Immature natural killer cell (primary cell): Measurements from ENCODE around the gene DUSP14. TPM values are rescaled to one million over a fixed set of nuclear protein-coding genes. Genes with fewer than 3 reads are reported as not detected.

Source experiments
- DNase-seq, 3 donors: peaks; one replicate each; pipeline ENCODE4 v3.0.0; 2022; ENCODE audit warnings: mixed read lengths in 1 of 3
- H3K27ac Mint-ChIP-seq, 6 donors: one replicate each; pipeline ENCODE4 v1.8.0; 2020; ENCODE audit warnings: mixed read lengths in 6 of 6, mild to moderate bottlenecking in 5 of 6, inconsistent platforms in 4 of 6, moderate library complexity in 3 of 6
- H3K27me3 Mint-ChIP-seq, 3 donors: one replicate each; pipeline ENCODE4 v1.8.0; 2020 to 2021; ENCODE audit warnings: low read depth in 3 of 3, mild to moderate bottlenecking in 3 of 3, mixed read lengths in 3 of 3, moderate library complexity in 3 of 3, inconsistent platforms in 1 of 3
- H3K36me3 Mint-ChIP-seq, 3 donors: one replicate each; pipeline ENCODE4 v1.8.0; 2020; ENCODE audit warnings: mixed read lengths in 3 of 3, inconsistent platforms in 2 of 3, mild to moderate bottlenecking in 2 of 3
- H3K4me1 Mint-ChIP-seq, 2 donors: one replicate each; pipeline ENCODE4 v1.8.0; 2020; ENCODE audit warnings: inconsistent platforms in 2 of 2, mild to moderate bottlenecking in 2 of 2, mixed read lengths in 2 of 2, moderate library complexity in 1 of 2
- H3K4me3 Mint-ChIP-seq, 5 donors: one replicate each; pipeline ENCODE4 v1.8.0; 2020; ENCODE audit warnings: mild to moderate bottlenecking in 5 of 5, mixed read lengths in 5 of 5, inconsistent platforms in 3 of 5, moderate library complexity in 3 of 5
- H3K9me3 Mint-ChIP-seq, 6 donors: one replicate each; pipeline ENCODE4 v1.8.0; 2020; ENCODE audit warnings: mild to moderate bottlenecking in 6 of 6, mixed read lengths in 6 of 6, inconsistent platforms in 4 of 6, moderate library complexity in 3 of 6
- polyA plus RNA-seq, 3 donors: library from polyadenylated mRNA; unstranded; fragments of 300-500 nt; fragmentation: Illumina TruSeq; gene quantifications; one replicate each; pipeline ENCODE4 v1.2.3, GENCODE V29; 2021

Gene DUSP14
- polyA plus RNA-seq, 3 donors from 2014 or later: 18.1 to 25.9 (median 19.2) TPM

GRCh38 chr17:37475731-37476420, 13.8 kb upstream of the DUSP14 start:
- Mint-ChIP-seq H3K9me3 (no peaks in the 10 kb centered on the region), H3K4me3 (no peak overlapping the region), H3K27ac (no peak overlapping the region), H3K27me3 (no peaks in the 10 kb centered on the region), H3K36me3 (peaks cover 35 to 58% (median 39%) of the 10 kb centered on the region in 3 donors), H3K4me1 (no peaks in the 10 kb centered on the region)
- no peak for DNase-seq

GRCh38 chr17:37476431-37477120, 13.1 kb upstream of the DUSP14 start:
- no peaks in the 10 kb centered on the region for H3K4me1 Mint-ChIP-seq
- H3K27ac Mint-ChIP-seq: no peak overlapping the region
- no peaks in the 10 kb centered on the region for H3K27me3 Mint-ChIP-seq
- DNase-seq: no peak
- H3K9me3 Mint-ChIP-seq: no peaks in the 10 kb centered on the region
- H3K4me3 Mint-ChIP-seq: no peak overlapping the region
- peaks cover 30 to 53% (median 34%) of the 10 kb centered on the region in 3 donors for H3K36me3 Mint-ChIP-seq

GRCh38 chr17:37478187-37478586, 11.5 kb upstream of the DUSP14 start:
- Mint-ChIP-seq H3K27ac (no peak overlapping the region), H3K9me3 (no peaks in the 10 kb centered on the region), H3K27me3 (no peaks in the 10 kb centered on the region), H3K4me1 (no peaks in the 10 kb centered on the region), H3K4me3 (no peak overlapping the region), H3K36me3 (peaks cover 28 to 44% (median 31%) of the 10 kb centered on the region in 3 donors)
- no peak for DNase-seq

- H3K4me1 Mint-ChIP-seq: no peaks in the 10 kb centered on the region
- DNase-seq: no peak
- H3K9me3 Mint-ChIP-seq: no peaks in the 10 kb centered on the region
- peak overlapping the region in 2 of 6 donors; percentile 36 to 75 for H3K27ac Mint-ChIP-seq
- peaks cover 20 to 36% (median 23%) of the 10 kb centered on the region in 3 donors for H3K36me3 Mint-ChIP-seq
- H3K4me3 Mint-ChIP-seq: no peak overlapping the region
- no peaks in the 10 kb centered on the region for H3K27me3 Mint-ChIP-seq
Observed at GRCh38 chr17:37479025-37479424, 10.7 kb upstream of the DUSP14 start.

DNA sequence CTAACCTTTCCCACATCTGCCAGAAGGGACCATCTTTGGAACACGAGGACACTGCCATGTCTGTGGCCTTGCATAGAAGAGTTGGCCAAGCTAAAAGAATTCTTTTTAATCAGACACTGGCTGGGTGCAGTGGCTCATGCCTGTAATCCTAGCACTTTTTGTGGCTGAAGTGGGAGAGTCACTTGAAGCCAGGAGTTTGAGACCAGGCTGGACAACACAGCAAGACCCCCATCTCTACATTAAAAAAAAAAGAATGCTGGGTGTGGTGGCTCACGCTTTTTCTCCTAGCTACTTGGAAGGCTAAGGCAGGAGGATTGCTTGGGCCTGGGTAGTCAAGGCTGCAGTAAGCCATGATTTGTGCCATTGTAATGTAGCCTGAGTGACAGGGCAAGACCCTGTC, 9.3 kb upstream of the DUSP14 start:
- H3K9me3 Mint-ChIP-seq: no peaks in the 10 kb centered on the region
- H3K27me3 Mint-ChIP-seq: no peaks in the 10 kb centered on the region
- peaks cover 18 to 31% (median 20%) of the 10 kb centered on the region in 3 donors for H3K36me3 Mint-ChIP-seq
- no peak overlapping the region for H3K4me3 Mint-ChIP-seq
- no peaks in the 10 kb centered on the region for H3K4me1 Mint-ChIP-seq
- DNase-seq: no peak
- no peak overlapping the region for H3K27ac Mint-ChIP-seq

- H3K4me3 Mint-ChIP-seq: no peak overlapping the region
- no peak for DNase-seq
- H3K9me3 Mint-ChIP-seq: no peaks in the 10 kb centered on the region
- peak overlapping the region in 2 of 6 donors; percentile 31 to 64 for H3K27ac Mint-ChIP-seq
- H3K27me3 Mint-ChIP-seq: no peaks in the 10 kb centered on the region
- H3K36me3 Mint-ChIP-seq: peaks cover 13 to 25% (median 16%) of the 10 kb centered on the region in 3 donors
- no peaks in the 10 kb centered on the region for H3K4me1 Mint-ChIP-seq
Observed at GRCh38 chr17:37481001-37481665, 8.6 kb upstream of the DUSP14 start.

DNA sequence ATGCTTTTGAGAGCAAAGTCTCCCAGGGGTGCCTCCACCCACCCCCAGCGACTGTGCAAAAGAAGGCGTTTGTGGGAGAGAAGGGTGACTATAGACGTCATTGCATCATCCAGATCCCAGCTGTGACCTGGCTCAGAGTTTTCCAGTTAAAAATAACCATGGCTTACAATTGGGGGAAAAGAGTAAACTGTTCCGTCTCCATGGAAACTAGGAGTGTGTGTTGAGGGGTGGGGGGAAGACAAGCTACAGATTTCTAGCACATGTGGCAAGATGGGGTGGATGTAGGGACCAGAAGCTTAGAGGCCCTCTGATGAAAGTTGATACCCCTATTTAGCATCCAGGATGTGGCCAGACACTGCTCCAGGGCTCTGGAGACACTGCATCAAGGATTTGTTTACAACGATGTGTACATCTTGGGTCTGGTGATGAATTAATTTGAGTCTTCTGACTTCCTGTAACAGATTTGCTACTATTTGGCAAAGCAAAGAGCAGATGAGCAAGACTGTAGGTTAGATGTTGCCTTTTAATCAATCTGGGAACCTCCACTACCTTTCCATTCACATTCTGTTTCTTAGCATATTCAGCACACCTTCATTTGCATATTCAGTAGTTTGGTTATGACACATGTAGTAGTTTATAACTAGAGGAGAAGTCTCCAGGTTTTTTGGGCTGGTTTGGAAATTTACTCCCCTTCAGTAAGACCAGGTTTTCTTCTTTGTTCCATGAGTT, 6.2 kb upstream of the DUSP14 start:
- Mint-ChIP-seq H3K36me3 (peaks cover 4 to 11% (median 5%) of the 10 kb centered on the region in 3 donors), H3K4me1 (peaks cover 6% of the 10 kb centered on the region in 2 donors), H3K27me3 (no peaks in the 10 kb centered on the region), H3K9me3 (no peaks in the 10 kb centered on the region), H3K4me3 (no peak overlapping the region), H3K27ac (no peak overlapping the region)
- DNase-seq: no peak

DNA sequence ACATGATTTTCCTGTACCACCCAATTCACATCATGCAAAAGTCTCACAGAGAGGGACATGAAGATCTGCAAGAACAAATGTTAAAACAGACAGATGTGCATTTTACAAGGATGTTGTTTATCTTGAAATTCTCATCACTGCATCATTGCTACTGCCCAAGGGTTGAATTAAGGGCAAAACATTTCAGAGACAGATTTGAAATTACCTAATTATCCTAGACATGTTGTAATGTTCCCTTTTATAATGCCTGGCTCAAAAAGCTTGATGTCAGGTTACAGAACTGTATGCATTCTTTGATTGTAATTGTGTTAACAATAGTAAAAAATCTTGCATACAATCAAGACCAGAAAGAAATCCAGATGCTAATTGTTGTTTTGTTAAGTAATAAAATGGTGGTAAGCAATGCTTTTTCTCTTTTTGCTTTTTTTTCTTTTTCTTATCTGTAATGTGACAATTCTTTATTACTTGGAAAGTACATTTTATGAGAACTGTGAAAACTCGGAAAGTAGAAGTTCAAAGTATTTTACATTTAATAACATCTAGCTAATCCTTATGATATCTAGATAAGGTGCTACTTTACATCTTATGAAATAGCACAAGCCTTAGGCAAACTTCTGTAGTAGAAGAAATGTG, 3.6 kb upstream of the DUSP14 start:
- DNase-seq: no peak
- Mint-ChIP-seq H3K4me1 (peaks cover 21 to 24% of the 10 kb centered on the region in 2 donors), H3K27ac (no peak overlapping the region), H3K9me3 (peaks cover 0 to 3% (median 0%) of the 10 kb centered on the region in 6 donors), H3K4me3 (no peak overlapping the region), H3K27me3 (peaks cover 5 to 8% (median 6%) of the 10 kb centered on the region in 3 donors), H3K36me3 (no peaks in the 10 kb centered on the region)

DNA sequence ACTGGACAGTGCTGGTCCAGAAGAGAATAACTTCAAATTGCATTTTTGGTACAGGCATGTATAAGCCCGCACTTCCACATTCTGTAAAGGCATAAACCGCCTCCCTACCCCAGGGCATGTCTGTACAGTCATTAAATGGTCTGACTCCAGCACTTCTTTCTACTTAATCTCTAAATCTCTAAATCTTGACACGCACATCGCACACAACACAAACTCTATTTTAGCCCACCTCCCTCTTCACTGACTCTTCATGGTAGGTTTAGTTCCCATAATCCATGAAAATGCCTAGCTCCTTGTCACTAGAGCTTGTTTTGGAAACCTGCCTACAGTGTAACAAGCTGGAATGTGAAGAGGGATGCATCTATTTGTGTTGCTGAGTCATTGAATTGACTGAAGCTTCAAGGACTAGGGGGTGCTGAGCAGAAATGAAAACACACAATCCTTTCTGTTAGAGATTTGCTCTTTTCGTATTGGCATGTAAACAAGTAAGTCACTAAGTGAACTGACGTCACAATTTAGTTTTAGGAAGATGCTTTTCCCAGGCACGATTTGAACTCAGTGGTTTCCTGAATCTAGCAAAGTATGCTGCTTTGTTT, 1.6 kb upstream of the DUSP14 start:
- DNase-seq: no peak
- Mint-ChIP-seq H3K4me1 (peaks cover 28 to 29% of the 10 kb centered on the region in 2 donors), H3K36me3 (no peaks in the 10 kb centered on the region), H3K9me3 (peaks cover 0 to 3% (median 0%) of the 10 kb centered on the region in 6 donors), H3K27ac (peak overlapping the region in 5 of 6 donors; percentile 55 to 90 (median 85)), H3K4me3 (peak overlapping the region; percentile 91 to 96 (median 93)), H3K27me3 (peaks cover 5 to 8% (median 6%) of the 10 kb centered on the region in 3 donors)

GRCh38 chr17:37488607-37489196, 989 bp upstream of the DUSP14 start:
- H3K27ac Mint-ChIP-seq: peak overlapping the region; percentile 62 to 90 (median 84)
- no peaks in the 10 kb centered on the region for H3K36me3 Mint-ChIP-seq
- peaks cover 5 to 8% (median 6%) of the 10 kb centered on the region in 3 donors for H3K27me3 Mint-ChIP-seq
- peaks cover 0 to 3% (median 0%) of the 10 kb centered on the region in 6 donors for H3K9me3 Mint-ChIP-seq
- peak overlapping the region; percentile 91 to 96 (median 93) for H3K4me3 Mint-ChIP-seq
- H3K4me1 Mint-ChIP-seq: peaks cover 28 to 29% of the 10 kb centered on the region in 2 donors
- peak; percentile 5 to 22 (median 18) for DNase-seq

DNA sequence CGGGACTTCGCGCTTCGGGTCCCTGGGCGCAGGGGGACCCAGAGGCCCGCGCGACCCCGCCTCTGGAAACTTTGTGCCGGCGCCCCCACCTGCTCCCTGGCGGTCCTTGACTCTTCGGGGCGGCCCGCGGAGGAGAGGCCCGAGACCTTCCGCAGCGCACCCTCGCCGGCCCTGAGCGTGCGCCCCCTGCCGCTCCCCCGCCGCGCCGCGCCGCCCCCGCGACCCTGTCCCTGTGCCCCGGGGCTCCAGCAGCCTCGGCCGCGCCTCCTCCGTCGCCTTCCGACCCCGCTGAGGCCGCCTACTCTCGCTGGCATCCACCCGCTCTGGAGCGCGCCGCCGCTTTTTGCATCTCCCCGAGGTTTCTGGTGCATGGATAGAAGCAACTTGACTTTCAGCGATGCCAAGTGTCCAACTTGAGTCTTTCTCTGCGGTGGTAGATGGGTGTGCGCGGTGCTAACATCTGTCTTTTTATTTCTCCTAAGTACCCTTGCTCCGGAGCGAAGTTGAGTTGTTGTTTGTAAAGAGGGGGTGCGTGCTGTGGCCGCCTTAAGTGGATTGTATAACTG, 414 bp downstream of the DUSP14 start:
- Mint-ChIP-seq H3K27ac (peak overlapping the region; percentile 75 to 93 (median 88)), H3K9me3 (peaks cover 0 to 3% (median 0%) of the 10 kb centered on the region in 6 donors), H3K27me3 (peaks cover 5 to 8% (median 6%) of the 10 kb centered on the region in 3 donors), H3K4me3 (peak overlapping the region; percentile 90 to 95 (median 92)), H3K36me3 (no peaks in the 10 kb centered on the region), H3K4me1 (peaks cover 28 to 29% of the 10 kb centered on the region in 2 donors)
- peak; percentile 70 to 74 (median 71) for DNase-seq
